GM12873 (cell line): ENCODE results near the gene FGFR4.

Source experiments
- CTCF ChIP-seq: IDR thresholded peaks from 2 replicates; pipeline ENCODE4 v1.5.1; 2012; ENCODE audit warnings: low read depth, mild to moderate bottlenecking, moderate library complexity, low read length, control low read depth; ENCODE audit not compliant: insufficient read depth; ENCODE audit errors: missing control alignments

The FGFR4 gene

DNA sequence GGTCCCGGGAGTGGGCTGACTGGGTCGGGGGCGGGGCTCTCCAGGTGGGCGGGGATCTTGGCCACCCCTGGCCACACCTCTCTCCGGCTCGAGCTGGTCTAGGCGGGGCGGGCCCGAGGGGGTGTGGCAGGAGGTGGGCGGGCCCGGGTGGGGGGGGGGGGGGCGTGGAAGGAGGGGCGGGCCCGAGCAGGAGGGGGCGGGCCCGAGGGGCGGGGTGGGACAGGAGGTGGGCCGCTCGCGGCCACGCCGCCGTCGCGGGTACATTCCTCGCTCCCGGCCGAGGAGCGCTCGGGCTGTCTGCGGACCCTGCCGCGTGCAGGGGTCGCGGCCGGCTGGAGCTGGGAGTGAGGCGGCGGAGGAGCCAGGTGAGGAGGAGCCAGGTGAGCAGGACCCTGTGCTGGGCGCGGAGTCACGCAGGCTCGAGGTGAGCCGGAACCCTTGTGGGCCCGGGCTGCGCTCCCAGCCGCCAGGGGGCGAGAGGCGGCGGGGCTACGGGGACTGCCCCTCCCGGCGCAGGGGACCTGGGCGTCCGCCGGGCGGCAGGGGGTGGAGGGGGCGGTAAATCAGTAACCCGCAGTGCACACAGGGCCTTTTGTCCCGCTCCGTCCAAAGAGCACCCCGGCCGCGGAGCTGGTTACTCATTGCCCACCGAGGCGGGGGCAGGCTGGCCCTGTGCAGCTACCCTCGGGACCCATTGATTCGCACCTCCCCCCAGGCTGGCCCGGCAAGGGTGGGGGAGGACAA is at the start of gene FGFR4:
Gene FGFR4 (plus strand): TSS at position 262 of the 744 bp plus-strand sequence. CDS start 2,688 bp downstream, outside the sequence.
- peak; percentile 71 for TF ChIP-seq CTCF

DNA sequence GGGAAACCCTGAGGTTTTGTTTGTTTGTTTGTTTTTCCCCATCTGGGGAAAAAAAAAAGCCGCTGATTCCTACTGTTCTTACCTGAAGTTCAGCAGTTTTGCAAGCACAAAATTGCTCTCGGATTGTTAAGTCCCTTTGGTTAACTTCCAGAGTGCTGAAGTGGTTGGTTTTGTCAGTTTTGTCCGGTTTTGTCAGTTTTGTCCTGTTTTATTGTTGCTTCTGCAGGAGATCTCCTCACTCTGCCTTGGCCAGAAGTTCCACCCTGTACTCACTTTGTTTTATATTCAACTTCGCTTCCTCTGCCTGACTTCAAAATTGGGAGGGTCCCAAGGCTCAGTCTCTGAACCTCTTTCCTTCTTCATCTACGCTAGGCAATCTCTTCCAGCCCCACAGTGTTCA is 49.8 kb upstream of the FGFR4 start:
- no peak for TF ChIP-seq CTCF

DNA sequence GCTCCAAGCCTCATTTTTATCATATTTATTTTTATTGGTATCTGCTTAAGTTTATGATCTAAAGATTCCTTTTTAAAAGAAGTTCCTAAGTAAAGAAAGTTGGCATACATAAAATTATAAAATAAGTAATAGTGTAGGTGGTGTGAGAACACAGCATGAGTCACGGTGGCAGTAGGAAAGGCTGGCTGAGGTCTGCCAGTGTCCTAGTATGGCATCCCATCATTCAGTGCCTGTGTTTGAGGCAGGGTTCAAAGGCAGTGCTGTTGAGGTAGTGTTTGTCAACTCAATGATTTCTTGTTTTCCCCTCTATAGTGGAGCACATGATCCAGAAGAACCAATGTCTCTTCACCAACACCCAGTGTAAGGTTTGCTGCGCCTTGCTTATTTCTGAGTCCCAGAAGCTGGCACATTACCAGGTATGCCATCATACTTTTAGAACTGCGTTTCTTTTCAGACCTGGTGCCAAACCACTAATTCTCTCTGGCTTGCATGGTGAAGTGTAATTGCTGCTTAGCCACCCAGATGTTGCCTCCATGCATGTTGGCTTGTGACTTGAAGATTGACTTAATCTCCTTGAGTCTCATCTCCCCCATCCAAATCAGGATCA is 45.8 kb upstream of the FGFR4 start:
- no peak for TF ChIP-seq CTCF

GRCh38 chr5:177041936-177042335 is 44.8 kb upstream of the FGFR4 start:
- TF ChIP-seq CTCF: no peak

DNA sequence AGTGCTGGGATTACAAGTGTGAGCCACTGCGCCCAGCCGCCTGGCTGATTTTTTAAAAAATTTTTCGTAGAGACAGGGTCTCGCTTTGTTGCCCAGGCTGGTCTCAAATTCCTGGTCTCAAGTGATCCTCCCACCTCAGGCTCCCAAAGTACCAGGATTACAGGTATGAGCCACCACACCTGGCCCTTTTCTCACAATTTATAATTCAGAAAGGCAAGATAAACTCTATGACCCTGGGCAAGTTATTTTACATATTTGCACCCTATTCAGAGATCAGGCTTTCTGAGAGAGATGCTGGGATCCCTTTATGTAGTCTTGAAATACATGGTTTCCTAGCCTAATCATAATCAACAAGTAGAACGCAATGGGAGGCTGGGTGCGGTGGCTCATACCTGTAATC is 43.6 kb upstream of the FGFR4 start:
- TF ChIP-seq CTCF: no peak

- no peak for TF ChIP-seq CTCF
Measured at GRCh38 chr5:177043958-177044357, 42.8 kb upstream of the FGFR4 start.

- TF ChIP-seq CTCF: no peak
Measured at GRCh38 chr5:177044641-177045040, 42.1 kb upstream of the FGFR4 start.
